ENCODE data around the gene PTPN1.
"Not testable (repeated sequence)": the region's sequence is repeated elsewhere in the genome, so short reads cannot be mapped to it uniquely, and the experiment has no call there.

PTPN1 gene

DNA sequence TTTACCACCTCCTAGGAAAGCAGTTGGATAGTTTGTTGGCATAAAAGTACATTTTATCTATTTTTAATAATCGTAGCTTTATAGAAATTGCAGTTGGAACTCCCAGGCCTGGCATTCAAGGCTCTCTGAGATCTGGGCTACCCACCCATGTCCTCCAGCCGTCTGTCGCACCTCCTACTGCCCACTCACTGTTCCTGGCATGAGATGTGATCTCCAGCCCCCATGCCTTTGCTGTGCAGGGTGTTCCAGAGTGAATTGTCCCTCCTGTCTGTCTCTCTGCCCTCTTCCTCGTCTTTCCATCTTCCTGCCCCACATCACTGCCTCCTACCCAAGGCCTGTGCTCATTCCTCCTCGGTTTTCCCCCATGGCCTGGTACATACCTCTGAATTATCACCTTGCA, 50.7 kb downstream of the PTPN1 start:
- no peak for DNase-seq

DNA sequence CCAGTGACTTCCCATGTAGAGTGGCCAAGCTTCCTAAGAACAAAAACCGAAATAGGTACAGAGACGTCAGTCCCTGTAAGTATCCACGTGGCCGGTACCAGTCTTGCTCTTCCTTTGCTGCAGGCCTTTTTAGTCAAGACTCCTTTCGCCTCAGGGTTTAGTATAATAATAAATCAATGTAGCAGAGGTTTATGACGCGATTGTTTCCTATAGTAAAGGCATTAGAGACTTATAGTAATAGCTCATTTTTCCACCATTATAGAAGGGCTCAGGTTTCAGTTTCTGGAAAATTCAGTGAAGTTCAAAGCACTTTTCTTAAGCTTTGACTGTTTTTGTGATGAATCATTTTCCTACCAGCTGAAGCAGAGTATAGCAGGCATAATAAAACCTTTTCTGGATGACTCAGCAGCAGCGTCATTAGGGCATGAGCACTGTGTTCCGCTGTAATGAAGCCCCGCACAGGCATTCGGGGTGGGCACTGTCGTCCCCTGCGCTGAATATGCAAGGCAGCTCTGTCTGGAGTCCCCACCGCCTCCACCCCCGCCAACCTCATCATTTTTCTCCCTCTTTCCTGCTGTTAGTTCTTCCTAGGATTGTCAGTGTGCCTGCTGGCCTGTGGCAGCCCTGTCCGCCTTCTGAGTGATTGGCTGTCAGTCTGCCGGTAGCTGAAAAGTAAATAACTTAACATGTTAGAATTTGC, 51.3 kb downstream of the PTPN1 start:
- peak; percentile 75 for DNase-seq

DNA sequence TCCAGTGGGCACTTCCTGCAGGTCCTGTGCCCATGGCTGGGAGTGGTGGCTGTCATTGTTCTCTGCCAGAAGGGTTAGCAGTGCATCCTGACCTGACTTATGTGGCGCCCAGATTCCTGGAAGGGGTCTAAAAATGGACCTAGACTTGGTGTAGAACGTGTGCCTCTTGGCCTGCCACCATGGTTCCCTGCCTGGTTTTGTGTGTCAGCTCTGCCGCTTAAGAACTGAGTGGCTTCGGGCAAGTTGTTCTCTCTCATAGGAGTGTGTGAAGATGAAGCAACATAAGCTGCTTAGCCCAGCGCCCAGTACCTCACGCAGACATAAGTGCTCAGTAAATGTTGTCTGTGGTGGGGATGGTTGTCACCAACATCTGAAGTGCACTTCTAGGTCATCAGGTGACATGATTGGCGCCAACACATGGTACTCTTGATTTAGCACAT, 52.1 kb downstream of the PTPN1 start:
- DNase-seq = no peak

DNA sequence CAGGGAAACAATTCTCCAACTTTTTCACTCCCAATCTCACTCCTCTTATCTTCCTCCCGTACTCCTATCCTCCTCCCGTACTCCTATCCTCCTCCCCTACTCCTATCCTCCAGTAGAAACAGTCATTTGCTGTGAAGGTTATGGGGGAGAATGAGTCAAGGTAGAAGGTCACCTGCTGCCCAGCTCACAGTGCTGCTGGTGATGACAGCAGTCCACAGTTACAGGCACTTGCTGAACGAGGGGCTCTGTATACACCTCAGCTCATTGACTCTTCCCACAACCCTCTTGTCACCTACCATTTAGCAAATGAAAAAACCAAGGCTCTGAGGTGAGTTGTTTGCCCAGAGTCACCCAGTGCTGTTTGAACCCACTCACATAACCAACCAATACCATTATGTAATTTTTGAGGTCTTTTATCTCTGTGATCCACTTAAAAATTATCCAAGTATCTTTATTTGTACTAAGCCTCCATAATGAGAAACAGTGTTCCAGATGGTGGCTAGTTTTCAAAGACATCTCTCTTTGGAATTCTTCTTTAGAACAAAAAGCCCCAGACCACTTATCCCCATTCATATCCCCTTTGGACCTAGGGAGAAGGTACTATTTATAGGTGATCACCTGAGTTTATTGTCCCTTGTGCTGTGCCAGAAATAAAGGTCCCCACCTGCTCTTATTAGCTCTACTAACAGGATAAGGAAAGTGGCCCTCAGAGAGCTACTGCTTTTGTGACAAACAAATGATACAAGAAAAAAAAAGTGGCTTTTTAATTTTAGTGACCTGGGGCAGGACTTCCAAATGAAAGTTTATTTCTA, 53.2 kb downstream of the PTPN1 start:
- DNase-seq = no peak

DNA sequence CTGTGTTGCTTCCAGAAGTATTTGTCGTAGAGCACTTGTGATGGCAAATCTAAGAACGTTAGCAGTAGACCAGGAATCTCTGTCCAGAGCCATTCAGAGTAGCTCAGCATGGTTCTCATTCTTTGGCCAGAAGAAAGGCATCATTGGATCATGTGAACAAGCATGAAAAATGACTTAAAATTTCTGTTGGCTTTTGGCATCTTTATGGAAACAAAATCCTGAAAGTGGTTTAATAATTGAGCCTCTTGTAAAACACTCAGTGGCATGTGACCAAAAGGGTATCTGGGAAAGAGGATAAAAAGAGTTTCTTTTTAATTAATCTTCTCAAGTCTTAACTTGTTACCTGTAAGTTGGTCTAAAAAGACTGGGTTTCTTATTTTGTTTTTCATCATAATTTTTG, 55.2 kb downstream of the PTPN1 start:
- DNase-seq = no peak

DNA sequence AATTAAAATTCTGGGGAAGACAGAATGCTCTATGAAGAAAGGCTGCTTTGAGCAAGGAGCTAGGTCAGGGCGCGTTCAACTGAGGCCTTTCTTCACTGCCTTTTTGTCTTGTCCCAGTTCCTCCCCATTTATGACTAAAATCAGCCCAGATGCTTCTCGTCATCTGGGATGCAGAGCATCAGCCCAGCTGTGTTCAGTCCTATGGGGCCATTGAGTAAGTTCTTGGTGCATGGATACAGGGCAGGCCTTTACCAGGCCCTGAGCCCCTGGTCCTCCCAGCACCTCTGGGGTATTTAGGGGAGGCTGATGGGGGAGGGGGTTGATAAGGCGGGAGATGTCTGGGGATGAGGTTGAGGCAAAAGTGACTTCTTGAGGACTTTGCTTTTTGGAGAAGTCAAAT, 55.7 kb downstream of the PTPN1 start:
- DNase-seq = no peak

DNA sequence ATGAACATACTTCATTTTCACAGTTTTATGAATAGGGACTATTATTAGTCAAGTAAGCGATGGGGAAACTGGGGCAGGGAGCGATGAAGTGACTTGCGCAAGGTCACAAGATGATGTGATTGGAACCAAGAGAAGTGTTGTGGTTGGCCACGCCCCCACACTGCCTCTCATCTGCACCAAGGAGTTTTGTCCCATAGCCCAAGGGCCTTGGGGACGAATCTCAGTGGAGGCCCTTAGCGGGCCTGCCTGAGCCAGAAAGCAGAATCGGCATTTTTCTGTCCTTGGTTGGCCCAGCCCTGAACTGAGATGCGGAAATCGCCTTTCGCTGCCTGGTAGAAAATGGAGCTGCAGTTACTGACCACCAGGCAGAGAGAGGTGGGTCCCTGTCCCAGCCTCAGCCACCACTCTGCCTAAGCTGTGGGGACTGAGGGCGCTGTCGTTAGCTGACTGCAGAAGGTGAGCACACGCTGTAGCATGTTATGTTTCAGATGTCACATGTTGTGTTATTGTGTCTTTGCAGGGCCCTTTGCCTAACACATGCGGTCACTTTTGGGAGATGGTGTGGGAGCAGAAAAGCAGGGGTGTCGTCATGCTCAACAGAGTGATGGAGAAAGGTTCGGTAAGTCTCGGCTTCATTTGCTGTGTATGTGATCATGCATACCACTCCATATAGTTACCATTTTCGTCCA, 57.8 kb downstream of the PTPN1 start:
- DNase-seq = no peak

DNA sequence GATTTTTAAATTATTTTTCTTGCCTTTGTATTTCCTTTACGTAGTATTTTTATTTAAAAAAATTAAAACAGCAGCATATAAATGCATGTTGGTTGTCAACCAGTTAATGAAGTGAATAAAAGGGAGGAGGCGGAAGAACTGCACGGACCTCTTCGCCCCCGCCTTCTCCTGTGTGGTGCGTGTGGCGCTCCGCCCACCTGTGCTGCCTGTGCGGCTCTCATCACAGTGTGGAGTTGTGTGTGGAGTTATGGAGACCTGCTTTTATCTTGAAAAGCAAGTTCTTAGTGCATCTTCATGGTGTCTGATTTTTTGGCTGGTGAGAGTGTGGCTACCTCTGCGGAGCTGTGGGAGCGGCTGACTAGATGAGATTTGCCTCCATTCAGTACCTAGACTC, 58.4 kb downstream of the PTPN1 start:
- DNase-seq = no peak

DNA sequence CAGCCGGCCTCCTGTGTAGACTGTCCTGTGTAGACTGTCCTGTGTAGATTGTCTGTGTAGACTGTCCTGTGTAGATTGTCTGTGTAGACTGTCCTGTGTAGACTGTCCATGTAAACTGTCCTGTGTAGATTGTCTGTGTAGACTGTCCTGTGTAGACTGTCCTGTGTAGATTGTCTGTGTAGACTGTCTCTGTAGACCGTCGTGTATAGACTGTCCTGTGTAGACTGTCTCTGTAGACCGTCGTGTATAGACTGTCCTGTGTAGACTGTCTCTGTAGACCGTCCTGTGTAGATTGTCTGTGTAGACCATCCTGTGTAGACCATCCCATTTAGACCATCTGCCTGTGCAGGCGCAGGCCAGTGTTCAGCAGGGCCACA, 59.3 kb downstream of the PTPN1 start:
- DNase-seq = not testable (repeated sequence)

DNA sequence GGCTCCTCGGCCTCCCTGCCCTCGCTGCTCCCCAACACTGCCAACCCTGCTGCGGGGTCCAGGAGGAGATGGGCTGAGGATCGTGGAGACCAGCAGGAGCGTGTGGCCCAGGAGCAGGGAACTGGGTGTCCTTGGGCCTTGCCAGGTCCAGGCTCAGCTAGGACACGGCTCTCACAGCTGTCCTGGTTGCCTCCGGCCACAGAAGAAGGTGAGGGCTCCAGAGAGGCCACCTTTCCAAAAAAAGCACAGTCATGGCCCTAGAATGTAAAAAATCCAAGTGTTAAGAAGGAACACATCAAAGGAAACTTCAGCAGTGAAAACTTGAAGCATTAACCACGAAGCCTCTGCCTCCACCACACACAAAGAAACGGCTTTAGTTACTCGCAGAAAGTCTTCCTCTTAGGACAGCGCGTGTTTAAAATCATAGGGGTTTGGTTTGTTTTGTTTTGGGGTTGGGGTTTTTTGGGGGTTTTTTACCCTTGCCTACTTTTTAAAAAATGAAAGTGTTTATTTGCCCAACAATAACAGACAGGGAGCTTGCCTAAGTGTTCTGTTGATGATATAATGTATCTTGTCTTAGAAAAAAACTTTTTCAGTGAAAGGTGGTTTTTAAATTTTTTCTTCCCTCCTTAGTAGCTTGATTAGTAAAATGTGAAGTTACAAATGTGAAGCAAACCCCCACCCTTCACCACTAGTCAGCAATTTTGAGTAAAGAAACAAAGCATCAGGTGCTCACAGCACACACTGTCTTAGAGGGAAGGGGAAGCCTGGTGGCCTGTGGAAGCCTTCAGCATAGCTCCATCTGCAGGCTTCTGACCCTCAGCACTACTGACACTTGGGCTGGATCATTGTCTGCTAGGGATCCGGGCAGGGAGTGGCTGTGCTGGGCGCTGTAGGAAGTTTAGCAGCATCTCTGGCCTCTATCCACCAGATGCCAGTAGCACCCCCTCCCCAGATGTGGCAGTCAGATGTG, 60.0 kb downstream of the PTPN1 start:
- no peak for DNase-seq

DNA sequence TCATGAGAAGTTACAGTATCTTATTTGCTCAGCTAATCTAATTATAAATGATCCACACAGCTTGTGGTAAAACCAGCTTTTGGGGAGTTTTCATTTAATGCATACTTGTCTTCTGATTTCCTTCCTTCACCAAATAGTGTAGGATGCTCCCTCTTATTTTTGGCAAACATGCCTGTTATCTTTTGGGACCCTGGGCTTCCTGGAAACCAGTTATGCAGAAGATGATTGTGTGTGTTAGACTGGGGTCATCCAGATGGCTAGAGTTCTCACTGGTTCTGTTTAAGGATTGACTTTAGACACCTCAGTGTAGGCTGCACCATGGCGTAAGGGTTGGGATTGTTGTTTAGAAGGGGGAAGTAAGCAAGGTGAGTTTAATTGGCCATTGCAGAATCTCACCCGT, 61.3 kb downstream of the PTPN1 start:
- DNase-seq = no peak

DNA sequence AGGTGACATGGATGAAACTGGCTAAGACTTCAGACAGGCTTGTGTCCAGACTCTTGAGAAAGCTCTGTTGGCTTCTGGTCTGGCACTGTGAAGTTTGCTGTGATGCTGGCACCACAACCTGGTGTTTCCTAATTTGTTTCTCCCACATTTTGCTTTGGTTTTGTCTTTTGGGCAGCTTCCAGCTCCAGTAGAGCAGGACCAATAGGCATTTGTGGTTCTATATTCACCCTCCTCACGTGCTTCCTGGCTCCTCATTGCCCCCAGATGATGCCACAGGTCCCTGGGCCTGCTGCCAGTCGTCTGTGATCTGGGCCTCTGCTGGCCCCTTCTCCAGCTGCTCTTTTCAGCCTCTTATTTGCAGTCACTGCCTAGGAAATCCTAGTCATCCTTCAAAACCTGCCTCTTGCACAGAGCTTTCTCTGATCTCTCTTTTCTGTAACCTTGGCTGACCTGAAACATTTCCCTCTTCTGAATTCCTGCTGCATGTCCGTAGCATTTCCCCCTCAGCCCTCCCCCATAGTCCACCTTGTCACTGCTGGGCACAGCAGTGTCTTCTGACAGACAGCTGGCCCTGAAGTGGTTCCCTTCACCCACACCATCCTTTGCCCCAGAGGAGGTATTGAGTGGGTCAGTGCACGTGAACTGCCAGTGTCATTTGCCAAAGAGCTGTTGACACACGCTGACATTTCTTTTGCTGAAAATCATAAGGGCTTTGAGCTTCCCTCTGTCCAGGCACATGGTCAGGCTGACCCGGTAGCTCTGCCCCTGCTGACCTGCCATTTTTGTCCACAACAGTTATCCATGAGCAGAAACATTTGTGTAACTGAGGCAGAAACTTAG, 63.0 kb downstream of the PTPN1 start:
- peak; percentile 63 for DNase-seq

DNA sequence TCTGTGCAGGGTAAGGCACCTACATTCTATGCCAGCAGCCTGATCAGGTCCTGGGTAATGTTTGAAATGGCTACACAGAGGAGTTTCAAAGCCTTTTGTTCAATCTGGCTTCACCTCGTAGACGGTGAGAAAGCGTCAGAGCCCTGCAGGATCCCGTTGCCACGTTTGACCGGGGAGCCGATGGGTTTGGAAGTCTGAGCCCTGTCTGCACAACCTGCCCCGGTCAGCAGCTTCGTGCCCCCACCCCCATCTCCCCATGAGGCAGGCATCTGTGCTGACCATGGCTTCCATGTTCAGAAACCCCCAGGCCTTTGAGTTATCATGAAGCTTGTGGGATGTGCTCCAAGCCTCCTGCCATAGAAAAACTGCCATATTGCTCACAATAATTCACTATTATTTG, 63.9 kb downstream of the PTPN1 start:
- no peak for DNase-seq

DNA sequence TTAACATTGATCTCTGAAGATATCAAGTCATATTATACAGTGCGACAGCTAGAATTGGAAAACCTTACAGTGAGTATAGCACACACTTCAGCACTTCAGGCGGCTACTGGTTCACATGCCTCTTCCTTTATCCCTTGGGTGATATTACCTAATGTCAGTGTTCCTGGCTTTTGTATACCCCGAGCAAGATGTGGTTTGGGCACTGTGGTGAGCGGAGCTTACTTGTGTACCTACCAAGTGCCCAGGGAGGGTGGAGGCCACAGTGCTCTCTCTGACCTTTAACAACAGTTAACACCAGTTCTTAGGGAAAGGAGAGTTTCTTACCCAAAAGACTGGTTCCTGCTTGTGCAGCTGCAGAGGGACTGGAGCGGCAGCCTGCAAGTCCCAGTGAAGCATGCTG, 64.4 kb downstream of the PTPN1 start:
- DNase-seq = no peak

DNA sequence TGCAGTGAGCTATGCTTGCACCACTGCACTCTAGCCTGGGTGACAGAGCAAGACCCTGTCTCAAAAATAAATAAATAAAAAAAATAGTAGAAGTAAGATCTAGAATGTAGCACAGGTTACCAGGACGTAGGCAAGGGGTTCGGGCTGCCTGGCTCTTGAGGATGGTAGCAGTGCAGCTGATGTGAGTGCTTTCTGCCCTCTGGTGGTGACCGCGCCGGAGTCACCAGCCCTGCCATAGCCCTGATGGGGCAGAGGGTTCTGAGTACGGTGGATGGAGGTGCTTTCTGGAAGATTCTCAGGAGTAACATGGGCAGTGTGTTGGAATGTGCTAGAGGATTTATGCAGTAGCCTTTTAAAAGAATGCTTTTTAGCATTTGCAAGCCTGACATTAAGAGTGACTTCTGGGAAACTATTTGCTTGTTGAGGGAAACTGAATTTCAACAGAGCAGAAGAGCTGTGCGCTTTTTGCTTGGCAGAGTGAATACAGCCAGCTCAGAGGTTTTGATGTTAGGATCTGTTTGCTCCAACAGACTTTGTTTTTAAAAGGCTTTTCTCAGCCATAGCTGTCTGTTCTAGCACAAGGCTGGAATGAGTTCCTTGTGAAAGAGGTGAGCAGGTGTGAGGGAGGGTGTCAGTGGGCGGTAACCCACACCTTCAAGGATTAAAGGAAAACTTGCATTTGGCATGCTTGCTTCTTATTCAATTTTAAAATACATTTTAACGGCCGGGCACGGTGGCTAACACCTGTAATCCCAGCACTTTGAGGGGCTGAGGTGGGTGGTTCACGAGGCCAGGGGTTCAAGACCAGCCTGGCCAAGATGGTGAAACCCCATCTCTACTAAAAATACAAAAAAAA, 65.9 kb downstream of the PTPN1 start:
- peak; percentile 66 for DNase-seq

DNA sequence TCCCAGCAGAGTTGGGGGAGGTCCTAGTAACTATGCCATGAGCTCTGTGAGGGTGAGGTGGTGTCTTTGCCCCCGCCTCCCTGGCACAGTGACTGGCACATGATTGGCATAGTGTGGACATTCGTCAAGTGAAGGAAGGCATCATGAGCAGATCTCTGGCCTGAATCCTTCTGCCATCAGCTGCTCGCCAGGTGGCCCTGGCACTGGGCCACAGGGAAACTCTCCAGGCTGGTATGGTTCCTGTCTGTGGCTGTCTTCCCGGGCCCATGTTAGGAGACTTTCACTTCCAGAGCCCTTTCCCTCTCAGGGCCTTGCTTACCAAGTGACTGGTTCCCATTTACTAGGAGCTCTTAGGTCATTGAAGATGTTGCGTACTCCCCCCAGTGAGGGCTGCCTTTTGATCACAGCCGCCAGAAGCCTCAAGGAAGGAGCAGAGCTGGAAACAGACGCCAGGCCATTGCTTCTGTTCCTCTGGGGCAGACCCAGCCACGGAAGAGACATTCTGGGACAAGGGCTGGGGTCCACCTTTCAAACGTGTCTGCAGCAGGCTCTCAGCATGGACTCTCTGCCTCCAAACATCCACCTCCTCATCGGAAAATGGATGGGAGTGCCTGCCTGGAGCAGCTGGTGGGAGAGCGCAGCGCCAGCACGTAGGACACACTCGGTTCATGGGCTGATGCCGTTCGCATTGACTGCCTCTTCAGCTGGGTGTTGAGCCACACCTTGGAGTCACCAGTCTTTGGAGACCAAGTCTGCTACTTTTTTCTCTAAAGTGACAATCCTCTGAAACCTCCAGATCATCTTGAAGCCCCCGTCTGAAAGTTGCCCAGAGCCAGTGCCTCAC, 67.2 kb downstream of the PTPN1 start:
- peak; percentile 46 for DNase-seq

DNA sequence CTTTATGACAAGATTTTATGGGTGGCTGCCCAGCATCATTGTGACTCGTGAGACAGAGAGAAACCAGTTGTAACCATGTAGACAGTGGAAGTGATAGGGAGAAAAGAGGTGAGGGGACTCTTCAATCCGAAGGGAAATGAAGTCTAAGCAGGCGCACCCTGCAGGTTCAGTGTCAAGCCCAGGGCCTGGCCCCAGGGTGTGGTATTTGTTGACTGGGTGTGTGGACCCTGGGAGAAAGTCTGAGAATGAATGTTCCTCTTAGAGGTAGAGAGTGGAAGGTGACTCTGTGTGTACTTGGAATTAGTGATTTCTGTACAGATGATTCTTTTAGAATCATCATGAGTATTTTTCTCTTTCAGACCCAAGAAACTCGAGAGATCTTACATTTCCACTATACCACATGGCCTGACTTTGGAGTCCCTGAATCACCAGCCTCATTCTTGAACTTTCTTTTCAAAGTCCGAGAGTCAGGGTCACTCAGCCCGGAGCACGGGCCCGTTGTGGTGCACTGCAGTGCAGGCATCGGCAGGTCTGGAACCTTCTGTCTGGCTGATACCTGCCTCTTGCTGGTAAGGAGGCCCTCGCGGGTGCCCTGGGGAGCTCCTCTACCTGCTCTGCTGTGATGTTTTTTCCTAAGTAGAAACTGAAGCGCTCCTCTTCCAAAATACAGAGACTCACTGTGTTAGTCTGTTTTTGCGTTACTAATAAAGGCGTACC, 68.0 kb downstream of the PTPN1 start:
- DNase-seq = no peak

DNA sequence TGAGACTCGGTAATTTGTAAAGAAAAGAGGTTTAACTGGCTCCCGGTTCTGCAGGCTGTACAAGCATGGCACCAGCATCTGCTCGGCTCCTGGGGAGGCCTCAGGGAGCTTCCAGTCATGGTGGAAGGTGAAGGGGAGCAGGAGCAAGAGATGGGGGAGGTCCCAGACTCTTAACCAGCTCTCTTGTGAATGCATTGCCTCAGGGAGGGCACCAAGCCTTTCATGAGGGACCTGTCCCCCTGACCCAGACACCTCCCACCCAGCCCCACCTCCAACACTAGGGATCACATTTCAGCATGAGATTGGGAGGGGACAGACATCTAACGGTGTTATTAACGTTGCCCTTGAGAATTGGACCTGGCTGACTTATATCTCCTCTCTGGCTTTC, 68.6 kb downstream of the PTPN1 start:
- no peak for DNase-seq

DNA sequence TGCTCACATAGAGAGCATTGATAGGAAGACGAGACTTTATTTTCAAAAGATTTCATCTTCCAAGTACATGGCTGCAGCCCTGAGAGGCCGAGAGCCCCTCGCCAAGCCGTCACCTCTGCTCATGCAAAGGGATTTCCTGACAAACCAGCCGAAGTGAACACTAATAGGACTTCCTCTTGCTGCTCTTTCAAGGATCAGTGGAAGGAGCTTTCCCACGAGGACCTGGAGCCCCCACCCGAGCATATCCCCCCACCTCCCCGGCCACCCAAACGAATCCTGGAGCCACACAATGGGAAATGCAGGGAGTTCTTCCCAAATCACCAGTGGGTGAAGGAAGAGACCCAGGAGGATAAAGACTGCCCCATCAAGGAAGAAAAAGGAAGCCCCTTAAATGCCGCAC, 69.3 kb downstream of the PTPN1 start:
- DNase-seq = no peak
